CD14-positive monocyte (primary cell): ENCODE results near the gene TUBGCP3. TPM values are rescaled to one million over a fixed set of nuclear protein-coding genes. Genes with fewer than 3 reads are reported as not detected.

Source experiments
- DNase-seq, 3 donors: peaks; one replicate each; pipeline ENCODE4 v3.0.0-alpha.2; 2011 to 2022
- H2AFZ ChIP-seq: 2 replicates; pipeline ENCODE4 v1.6.0; 2012; ENCODE audit warnings: mild to moderate bottlenecking, low read depth, low read length, inconsistent platforms; ENCODE audit not compliant: insufficient read depth, poor library complexity, severe bottlenecking
- H3K27ac ChIP-seq, 2 donors: 1 replicate in 1 of 2; 2 replicates in 1 of 2; pipeline ENCODE4 v1.5.1; 2012 to 2013; ENCODE audit warnings: low read length in 2 of 2, control low read depth in 1 of 2, inconsistent platforms in 1 of 2, low read depth in 1 of 2, mild to moderate bottlenecking in 1 of 2
- H3K27me3 ChIP-seq, 2 donors: one replicate each; pipeline versions ENCODE4 v1.6.0 to v1.6.1; 2011 to 2013; ENCODE audit warnings: low read length in 2 of 2; ENCODE audit not compliant: control insufficient read depth in 2 of 2, insufficient read depth in 2 of 2
- H3K36me3 ChIP-seq, 2 donors: replicated peaks in 1 of 2; 1 replicate in 1 of 2; 2 replicates in 1 of 2; pipeline versions ENCODE4 v1.5.1 to v1.6.1; 2012 to 2013; ENCODE audit warnings: low read length in 2 of 2, control low read depth in 1 of 2, inconsistent platforms in 1 of 2, mild to moderate bottlenecking in 1 of 2; ENCODE audit not compliant: insufficient read depth in 2 of 2, control insufficient read depth in 1 of 2
- H3K4me1 ChIP-seq, 2 donors: 1 replicate in 1 of 2; 2 replicates in 1 of 2; pipeline versions ENCODE4 v1.5.1 to v1.6.1; 2012 to 2013; ENCODE audit warnings: low read length in 2 of 2, control low read depth in 1 of 2, inconsistent platforms in 1 of 2, mild to moderate bottlenecking in 1 of 2, moderate library complexity in 1 of 2; ENCODE audit not compliant: insufficient read depth in 2 of 2, control insufficient read depth in 1 of 2
- H3K4me2 ChIP-seq: replicated peaks from 2 replicates; pipeline ENCODE3; 2012; ENCODE audit warnings: low read length, moderate library complexity, mild to moderate bottlenecking; ENCODE audit not compliant: poor library complexity, severe bottlenecking; ENCODE audit errors: extremely low read depth
- H3K4me3 ChIP-seq, 3 experiments: fragments of 200-600 bp in 1 of 3; sonication (generic) in 1 of 3; replicated peaks in 1 of 3; 1 replicate in 2 of 3; 2 replicates in 1 of 3; pipeline ENCODE4 v1.5.1; 2011 to 2013; ENCODE audit warnings: low read length in 3 of 3, mild to moderate bottlenecking in 3 of 3, control low read depth in 2 of 3, low read depth in 2 of 3, inconsistent platforms in 1 of 3, moderate library complexity in 1 of 3
- H3K79me2 ChIP-seq: 2 replicates; pipeline ENCODE4 v1.6.0; 2012; ENCODE audit warnings: mild to moderate bottlenecking, control low read depth, inconsistent platforms, low read length, moderate library complexity; ENCODE audit not compliant: insufficient read depth
- H3K9ac ChIP-seq: 2 replicates; pipeline ENCODE4 v1.6.0; 2017; ENCODE audit warnings: low read length, mild to moderate bottlenecking; ENCODE audit not compliant: insufficient read depth, poor library complexity, severe bottlenecking
- H3K9me3 ChIP-seq, 2 donors: replicated peaks in 1 of 2; 1 replicate in 1 of 2; 2 replicates in 1 of 2; pipeline versions ENCODE4 v1.5.1 to v1.6.1; 2012 to 2013; ENCODE audit warnings: low read length in 2 of 2, control low read depth in 1 of 2; ENCODE audit not compliant: control insufficient read depth in 1 of 2, insufficient read depth in 1 of 2
- H4K20me1 ChIP-seq: 2 replicates; pipeline ENCODE4 v1.6.0; 2012; ENCODE audit warnings: mild to moderate bottlenecking, low read length, control low read depth, moderate library complexity; ENCODE audit not compliant: insufficient read depth
- H3K27ac Mint-ChIP-seq, 7 donors: one replicate each; pipeline ENCODE4 v1.8.0; 2020; ENCODE audit warnings: mild to moderate bottlenecking in 7 of 7, mixed read lengths in 7 of 7, moderate library complexity in 6 of 7, inconsistent platforms in 2 of 7
- H3K27me3 Mint-ChIP-seq, 3 donors: one replicate each; pipeline ENCODE4 v1.8.0; 2021 to 2022; ENCODE audit warnings: low read depth in 3 of 3, mild to moderate bottlenecking in 3 of 3, mixed read lengths in 3 of 3, moderate library complexity in 3 of 3, inconsistent platforms in 1 of 3
- H3K36me3 Mint-ChIP-seq, 2 donors: one replicate each; pipeline ENCODE4 v1.8.0; 2020; ENCODE audit warnings: mixed read lengths in 2 of 2, inconsistent platforms in 1 of 2, mild to moderate bottlenecking in 1 of 2
- H3K4me1 Mint-ChIP-seq: one replicate; pipeline ENCODE4 v1.8.0; 2020; ENCODE audit warnings: mild to moderate bottlenecking, mixed read lengths
- H3K4me3 Mint-ChIP-seq, 2 donors: one replicate each; pipeline ENCODE4 v1.8.0; 2020; ENCODE audit warnings: mild to moderate bottlenecking in 2 of 2, mixed read lengths in 2 of 2, moderate library complexity in 1 of 2
- H3K9me3 Mint-ChIP-seq, 7 donors: one replicate each; pipeline ENCODE4 v1.8.0; 2020 to 2022; ENCODE audit warnings: mixed read lengths in 7 of 7, mild to moderate bottlenecking in 6 of 7, moderate library complexity in 6 of 7, inconsistent platforms in 2 of 7
- WGBS: methylation state at CpG from one replicate; pipeline ENCODE4 v1.1.5; 2013; ENCODE audit warnings: missing lambda C conversion rate; ENCODE audit not compliant: insufficient coverage; 5-methylcytosine and 5-hydroxymethylcytosine counted together
- intact Hi-C, 2 donors: fragments of 100-400 bp; cut with micrococcal nuclease; formaldehyde crosslinking; loops; one replicate each; pipeline versions ENCODE4 v1.15.0 to v1.15.1; 2023
- polyA plus RNA-seq, 3 donors: library from polyadenylated mRNA; depleted of rRNA in 1 of 3; unstranded in 2 of 3; stranded (reverse) in 1 of 3; fragments of 300-500 nt in 2 of 3; fragments of >200 nt in 1 of 3; fragmentation: Illumina TruSeq in 2 of 3; gene quantifications; 1 replicate in 2 of 3; 2 replicates in 1 of 3; pipeline ENCODE4 v1.2.3, GENCODE V29; 2012 to 2021
- TF ChIP-seq, protein P1 (sequence below): fragments of 200-600 bp; IDR thresholded peaks from one replicate; pipeline ENCODE4 v1.8.0; 2022; ENCODE audit warnings: antibody characterized with exemption, mild to moderate bottlenecking

The TUBGCP3 gene
- polyA plus RNA-seq, 3 donors, result 25.4 to 47.1 (median 34.1) TPM

DNA sequence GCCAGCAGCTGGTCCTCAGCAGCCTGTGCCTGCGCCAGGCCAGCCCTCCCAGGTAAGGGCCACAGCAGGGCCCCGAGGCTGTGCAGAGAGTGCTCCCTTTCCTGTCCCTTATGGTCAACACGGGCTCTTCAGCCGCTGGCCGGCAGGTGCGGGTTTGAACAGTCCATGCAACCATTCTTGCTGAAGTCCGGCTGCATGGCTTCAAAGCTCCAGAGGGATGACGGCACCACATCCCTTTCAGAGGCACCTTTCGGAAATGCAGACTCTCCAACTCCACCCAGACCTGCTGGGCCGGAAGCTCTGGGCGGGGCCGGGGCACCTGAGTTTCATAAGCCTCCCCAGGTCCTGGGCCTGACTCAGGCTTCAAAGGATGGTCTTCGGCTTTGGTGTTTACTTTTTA is 130.5 kb downstream of the TUBGCP3 start:
- WGBS, result 92% methylated on average over 13 of the region's 13 CpGs
- Histone ChIP-seq H3K36me3 (no peaks in the 10 kb centered on the region), H3K27ac (no peak overlapping the region), H3K27me3 (no peaks in the 10 kb centered on the region), H3K4me2 (no peak overlapping the region), H3K9me3 (peaks cover 6 to 14% of the 10 kb centered on the region in 2 donors), H3K4me1 (no peaks in the 10 kb centered on the region), H2AFZ (no peak overlapping the region), H4K20me1 (no peaks in the 10 kb centered on the region), H3K79me2 (no peaks in the 10 kb centered on the region), H3K4me3 (no peak overlapping the region), H3K9ac (no peak overlapping the region)
- Mint-ChIP-seq H3K9me3 (peaks cover 2 to 18% (median 14%) of the 10 kb centered on the region in 7 donors), H3K36me3 (no peaks in the 10 kb centered on the region), H3K27ac (no peak overlapping the region), H3K27me3 (peaks cover 0 to 6% (median 4%) of the 10 kb centered on the region in 3 donors), H3K4me3 (no peak overlapping the region), H3K4me1 (no peaks in the 10 kb centered on the region)
- TF ChIP-seq, protein P1, sequence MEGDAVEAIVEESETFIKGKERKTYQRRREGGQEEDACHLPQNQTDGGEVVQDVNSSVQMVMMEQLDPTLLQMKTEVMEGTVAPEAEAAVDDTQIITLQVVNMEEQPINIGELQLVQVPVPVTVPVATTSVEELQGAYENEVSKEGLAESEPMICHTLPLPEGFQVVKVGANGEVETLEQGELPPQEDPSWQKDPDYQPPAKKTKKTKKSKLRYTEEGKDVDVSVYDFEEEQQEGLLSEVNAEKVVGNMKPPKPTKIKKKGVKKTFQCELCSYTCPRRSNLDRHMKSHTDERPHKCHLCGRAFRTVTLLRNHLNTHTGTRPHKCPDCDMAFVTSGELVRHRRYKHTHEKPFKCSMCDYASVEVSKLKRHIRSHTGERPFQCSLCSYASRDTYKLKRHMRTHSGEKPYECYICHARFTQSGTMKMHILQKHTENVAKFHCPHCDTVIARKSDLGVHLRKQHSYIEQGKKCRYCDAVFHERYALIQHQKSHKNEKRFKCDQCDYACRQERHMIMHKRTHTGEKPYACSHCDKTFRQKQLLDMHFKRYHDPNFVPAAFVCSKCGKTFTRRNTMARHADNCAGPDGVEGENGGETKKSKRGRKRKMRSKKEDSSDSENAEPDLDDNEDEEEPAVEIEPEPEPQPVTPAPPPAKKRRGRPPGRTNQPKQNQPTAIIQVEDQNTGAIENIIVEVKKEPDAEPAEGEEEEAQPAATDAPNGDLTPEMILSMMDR, result no peak
- intact Hi-C loops, result no loop called here
- no peak for DNase-seq

GRCh38 chr13:112457081-112457480 is 130.9 kb downstream of the TUBGCP3 start:
- intact Hi-C loops, result no loop called here
- H3K9ac ChIP-seq, result no peak overlapping the region
- TF ChIP-seq, protein P1, result no peak
- Mint-ChIP-seq H3K36me3 (no peaks in the 10 kb centered on the region), H3K4me3 (no peak overlapping the region), H3K9me3 (peaks cover 1 to 14% (median 10%) of the 10 kb centered on the region in 7 donors), H3K27me3 (peaks cover 0 to 6% (median 4%) of the 10 kb centered on the region in 3 donors), H3K27ac (no peak overlapping the region), H3K4me1 (no peaks in the 10 kb centered on the region)
- H3K36me3 ChIP-seq, result no peaks in the 10 kb centered on the region
- H3K9me3 ChIP-seq, result peaks cover 5 to 11% of the 10 kb centered on the region in 2 donors
- H3K27me3 ChIP-seq, result no peaks in the 10 kb centered on the region
- no peak overlapping the region for H2AFZ ChIP-seq
- H3K4me2 ChIP-seq, result no peak overlapping the region
- H3K4me1 ChIP-seq, result no peaks in the 10 kb centered on the region
- WGBS, result 99% methylated on average over 8 of the region's 9 CpGs
- H3K4me3 ChIP-seq, result no peak overlapping the region
- DNase-seq, result no peak
- H4K20me1 ChIP-seq, result no peaks in the 10 kb centered on the region
- no peaks in the 10 kb centered on the region for H3K79me2 ChIP-seq
- H3K27ac ChIP-seq, result no peak overlapping the region
